Skeletal muscle tissue (tissue), 4 donors: Measurements from ENCODE around the gene WARS2. TPM values are rescaled to one million over a fixed set of nuclear protein-coding genes. Genes with fewer than 3 reads are reported as not detected.

ENCODE experiments used
- H3K27ac ChIP-seq: one replicate; pipeline ENCODE4 v1.7.0; 2013; ENCODE audit warnings: mild to moderate bottlenecking, low read depth, low read length, inconsistent platforms
- H3K27me3 ChIP-seq, 3 donors: one replicate each; pipeline ENCODE4 v1.7.0; 2013; ENCODE audit warnings: low read length in 3 of 3; ENCODE audit not compliant: control insufficient read depth in 3 of 3, insufficient read depth in 3 of 3
- H3K36me3 ChIP-seq, 3 donors: one replicate each; pipeline ENCODE4 v1.7.0; 2013; ENCODE audit warnings: low read length in 3 of 3; ENCODE audit not compliant: control insufficient read depth in 3 of 3, insufficient read depth in 3 of 3
- H3K4me1 ChIP-seq, 3 donors: one replicate each; pipeline ENCODE4 v1.7.0; 2013; ENCODE audit warnings: low read length in 3 of 3, mild to moderate bottlenecking in 3 of 3; ENCODE audit not compliant: control insufficient read depth in 3 of 3, insufficient read depth in 3 of 3
- H3K4me3 ChIP-seq, 3 donors: one replicate each; pipeline ENCODE4 v1.7.0; 2013; ENCODE audit warnings: low read length in 3 of 3
- H3K9ac ChIP-seq, 3 donors: one replicate each; pipeline ENCODE4 v1.7.0; 2013; ENCODE audit warnings: low read length in 3 of 3, mild to moderate bottlenecking in 3 of 3, moderate library complexity in 2 of 3, low read depth in 1 of 3
- H3K9me3 ChIP-seq, 3 donors: one replicate each; pipeline ENCODE4 v1.7.0; 2013; ENCODE audit warnings: low read length in 3 of 3; ENCODE audit not compliant: control insufficient read depth in 3 of 3
- total RNA-seq: library from RNA; depleted of rRNA; stranded (reverse); fragments of >200 nt; gene quantifications from one replicate; pipeline ENCODE4 v1.2.3, GENCODE V29; 2014
- donor health status: Osteomylitis.

The WARS2 gene
- total RNA-seq, 1 donor from 2014 or later, result 25.6 TPM

DNA sequence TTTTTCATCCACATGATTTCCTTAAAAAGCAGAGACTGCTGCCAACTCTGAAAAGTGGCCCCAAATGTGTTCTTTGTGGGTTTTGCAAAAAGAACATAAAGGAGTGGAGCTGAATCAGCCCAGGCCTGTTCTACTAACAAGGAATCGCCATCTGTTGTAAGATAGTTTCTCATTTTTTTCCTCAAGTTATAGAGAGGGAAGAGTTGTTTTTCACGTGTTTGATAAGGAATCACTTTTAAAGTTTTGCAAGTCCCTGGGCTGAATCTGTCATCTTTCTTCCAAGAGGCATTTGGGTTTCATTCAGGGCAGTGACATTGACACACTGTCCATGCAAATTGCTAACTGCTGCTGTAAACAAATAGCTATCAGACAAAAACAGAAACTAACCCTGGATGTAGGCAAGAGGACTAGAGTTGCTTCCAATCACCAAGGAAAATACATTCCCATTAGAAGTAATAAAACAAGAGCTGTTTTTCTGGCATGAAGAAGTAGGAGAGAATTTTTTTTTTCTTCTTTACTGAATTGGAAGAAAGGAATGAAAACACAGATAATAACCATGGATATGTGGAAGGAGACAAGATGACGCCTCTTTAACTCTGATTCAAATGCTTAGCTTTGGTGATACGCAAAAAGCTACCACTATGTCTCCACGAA is 93.5 kb downstream of the WARS2 start:
- Histone ChIP-seq H3K27ac (peak overlapping the region; percentile 21), H3K36me3 (peaks cover 0 to 3% (median 0%) of the 10 kb centered on the region in 3 donors), H3K27me3 (no peaks in the 10 kb centered on the region), H3K4me3 (no peak overlapping the region), H3K9me3 (no peaks in the 10 kb centered on the region), H3K9ac (no peak overlapping the region), H3K4me1 (peaks cover 0 to 5% (median 3%) of the 10 kb centered on the region in 3 donors)

DNA sequence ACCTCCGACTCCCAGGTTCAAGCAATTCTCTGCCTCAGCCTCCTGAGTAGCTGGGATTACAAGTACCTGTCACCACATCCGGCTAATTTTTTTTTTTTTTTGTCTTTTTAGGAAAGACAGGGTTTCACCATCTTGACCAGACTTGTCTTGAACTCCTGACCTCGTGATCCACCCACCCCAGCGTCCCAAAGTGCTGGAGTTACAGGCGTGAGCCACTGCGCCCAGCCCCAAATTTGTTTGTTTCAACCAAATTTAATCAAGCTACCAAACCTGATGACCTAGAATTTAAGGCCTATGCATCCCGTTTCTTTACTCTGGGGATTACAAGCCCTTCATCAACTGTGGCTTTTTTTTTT is 94.0 kb downstream of the WARS2 start:
- Histone ChIP-seq H3K4me3 (no peak overlapping the region), H3K4me1 (peaks cover 0 to 5% (median 3%) of the 10 kb centered on the region in 3 donors), H3K27ac (peak overlapping the region; percentile 21), H3K27me3 (no peaks in the 10 kb centered on the region), H3K9me3 (no peaks in the 10 kb centered on the region), H3K9ac (no peak overlapping the region), H3K36me3 (peaks cover 0 to 3% (median 0%) of the 10 kb centered on the region in 3 donors)

DNA sequence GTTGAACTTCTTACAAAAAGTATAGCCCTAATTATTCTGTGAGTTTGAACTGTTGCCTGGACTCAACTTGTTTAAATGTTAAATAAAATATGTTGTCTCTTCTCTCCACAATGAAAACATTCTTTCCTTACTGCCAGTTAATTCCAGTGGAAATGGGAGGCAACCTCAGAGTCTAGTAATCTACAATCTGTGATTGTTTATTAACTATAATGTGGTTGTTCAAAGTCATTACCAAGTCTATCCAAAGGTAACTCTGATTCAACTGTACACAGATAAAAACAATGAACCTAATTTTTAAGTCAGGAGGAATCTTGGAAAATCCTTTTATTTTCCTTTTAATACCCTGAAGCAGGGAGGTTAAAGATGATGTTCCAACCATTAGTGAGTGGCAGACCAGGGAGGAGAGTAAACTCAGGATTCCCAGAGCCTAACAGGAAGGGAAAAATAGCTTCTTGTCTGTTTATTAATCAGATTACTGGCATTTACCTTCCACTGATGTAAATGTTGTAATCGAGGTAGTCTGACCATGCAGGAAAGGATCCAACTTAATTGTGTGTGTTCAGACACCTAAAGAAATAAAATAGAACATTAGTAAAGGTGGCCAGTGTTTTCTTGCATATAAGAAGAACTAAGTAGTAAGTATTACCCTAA is 95.2 kb downstream of the WARS2 start:
- no peaks in the 10 kb centered on the region for H3K9me3 ChIP-seq
- H3K27me3 ChIP-seq, result no peaks in the 10 kb centered on the region
- H3K4me3 ChIP-seq, result no peak overlapping the region
- peaks cover 0 to 3% (median 2%) of the 10 kb centered on the region in 3 donors for H3K36me3 ChIP-seq
- H3K4me1 ChIP-seq, result peaks cover 0 to 9% (median 3%) of the 10 kb centered on the region in 3 donors
- H3K9ac ChIP-seq, result no peak overlapping the region
- H3K27ac ChIP-seq, result no peak overlapping the region

DNA sequence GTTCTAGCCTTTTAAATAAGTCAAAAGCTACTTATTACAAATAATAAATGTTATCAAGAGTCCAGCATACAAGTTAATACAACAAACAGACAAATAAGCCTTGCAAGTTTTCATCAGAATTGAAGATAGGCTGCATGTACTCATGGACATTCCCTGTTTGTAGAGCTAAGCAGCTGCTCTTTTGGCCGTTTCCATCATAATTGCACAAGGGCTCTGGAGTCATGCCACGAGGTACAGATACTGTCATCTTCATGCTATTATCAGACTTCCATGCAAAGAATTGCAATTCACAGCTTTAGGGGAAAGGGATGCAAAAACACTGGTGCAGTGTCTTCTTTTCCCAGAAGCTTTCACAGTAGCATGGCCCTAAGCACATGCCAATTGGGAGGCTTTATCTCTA is 99.5 kb downstream of the WARS2 start:
- Histone ChIP-seq H3K27ac (no peak overlapping the region), H3K9ac (no peak overlapping the region), H3K9me3 (no peaks in the 10 kb centered on the region), H3K4me3 (no peak overlapping the region), H3K36me3 (peaks cover 0 to 3% (median 3%) of the 10 kb centered on the region in 3 donors), H3K27me3 (no peaks in the 10 kb centered on the region), H3K4me1 (peaks cover 0 to 4% (median 0%) of the 10 kb centered on the region in 3 donors)

DNA sequence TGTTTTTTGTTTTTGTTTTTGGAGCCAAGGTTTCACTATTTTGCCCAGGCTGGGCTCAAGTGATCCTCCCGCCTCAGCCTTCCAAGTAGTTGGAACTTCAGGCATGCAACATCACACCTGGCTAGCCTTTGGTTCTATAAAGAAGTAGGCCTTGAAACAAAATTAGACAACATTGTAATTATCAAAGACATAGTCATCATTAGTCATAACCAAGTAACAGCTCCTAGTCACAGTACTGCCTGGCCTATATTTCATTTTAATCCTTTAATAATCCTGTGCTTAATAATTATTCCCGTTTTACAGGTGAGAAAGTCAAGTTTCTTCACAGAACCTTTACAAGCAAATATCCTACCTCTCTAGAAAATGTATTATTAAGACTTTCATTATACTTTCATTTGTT is 100.0 kb downstream of the WARS2 start:
- Histone ChIP-seq H3K27me3 (no peaks in the 10 kb centered on the region), H3K4me1 (peaks cover 0 to 4% (median 0%) of the 10 kb centered on the region in 3 donors), H3K27ac (no peak overlapping the region), H3K9ac (no peak overlapping the region), H3K9me3 (no peaks in the 10 kb centered on the region), H3K4me3 (no peak overlapping the region), H3K36me3 (peaks cover 0 to 4% (median 3%) of the 10 kb centered on the region in 3 donors)

DNA sequence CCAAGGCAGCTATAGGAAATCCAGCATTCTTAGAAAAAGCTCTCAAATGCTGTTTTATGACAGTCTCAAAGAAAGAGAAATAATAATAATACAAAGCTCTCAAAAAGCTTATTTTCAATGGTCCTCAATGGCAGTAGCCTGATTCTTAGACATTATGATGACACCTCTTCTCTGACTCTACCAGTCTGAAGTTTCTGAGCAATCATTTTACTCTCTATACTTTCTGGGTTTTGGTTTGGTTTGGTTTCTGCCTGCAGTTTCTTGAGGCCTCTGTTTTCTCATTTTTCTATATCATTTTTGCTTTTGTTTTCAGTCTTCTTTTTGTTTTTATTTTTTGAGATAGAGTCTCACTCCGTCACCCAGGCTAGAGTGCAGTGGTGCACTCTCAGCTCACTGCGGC is 102.1 kb downstream of the WARS2 start:
- Histone ChIP-seq H3K9me3 (no peaks in the 10 kb centered on the region), H3K4me3 (no peak overlapping the region), H3K36me3 (peaks cover 0 to 9% (median 8%) of the 10 kb centered on the region in 3 donors), H3K4me1 (peaks cover 0 to 4% (median 0%) of the 10 kb centered on the region in 3 donors), H3K27ac (no peak overlapping the region), H3K27me3 (no peaks in the 10 kb centered on the region), H3K9ac (no peak overlapping the region)

DNA sequence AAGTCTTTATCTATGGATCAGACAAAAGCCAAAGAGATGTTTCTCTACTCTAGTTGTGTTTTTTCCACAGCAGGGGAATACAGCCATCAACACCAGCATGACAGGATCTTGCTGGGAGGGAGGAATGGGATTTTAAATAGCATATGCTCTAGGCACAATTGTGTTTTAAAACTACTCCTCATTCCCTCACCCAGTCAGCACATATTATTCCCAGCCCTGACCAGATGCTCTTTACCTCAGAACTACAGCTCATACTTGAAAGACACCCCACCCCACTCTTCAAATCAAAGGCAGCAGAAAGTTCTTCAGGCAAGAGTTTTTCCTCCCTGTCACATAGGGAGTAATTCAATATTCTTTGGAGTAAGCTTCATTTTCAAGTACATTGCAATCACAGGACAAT is 106.1 kb downstream of the WARS2 start:
- Histone ChIP-seq H3K9me3 (no peaks in the 10 kb centered on the region), H3K4me3 (no peak overlapping the region), H3K27me3 (no peaks in the 10 kb centered on the region), H3K4me1 (no peaks in the 10 kb centered on the region), H3K27ac (no peak overlapping the region), H3K36me3 (peaks cover 0 to 29% (median 19%) of the 10 kb centered on the region in 3 donors), H3K9ac (no peak overlapping the region)

DNA sequence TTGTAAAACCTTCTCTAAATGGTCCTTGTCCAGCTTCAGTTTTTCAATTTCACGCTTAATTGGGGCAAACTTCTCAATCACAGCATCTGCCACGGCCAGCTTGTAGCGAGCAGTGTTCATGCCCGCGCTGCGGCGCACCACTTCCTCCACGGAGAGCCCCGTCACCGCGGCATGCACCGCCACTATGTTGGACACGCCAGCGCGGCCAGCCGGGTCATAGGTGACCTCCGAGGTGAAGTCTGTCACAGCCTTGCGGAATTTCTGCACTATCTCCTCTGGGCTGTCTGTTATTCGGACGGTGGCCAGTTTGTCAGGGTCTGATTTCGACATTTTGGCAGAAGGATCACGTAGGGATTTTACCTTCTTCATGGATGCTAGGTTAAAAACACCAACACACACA is 107.5 kb downstream of the WARS2 start:
- peaks cover 0 to 31% (median 19%) of the 10 kb centered on the region in 3 donors for H3K36me3 ChIP-seq
- H3K9me3 ChIP-seq, result no peaks in the 10 kb centered on the region
- H3K4me3 ChIP-seq, result no peak overlapping the region
- no peaks in the 10 kb centered on the region for H3K4me1 ChIP-seq
- no peaks in the 10 kb centered on the region for H3K27me3 ChIP-seq
- H3K27ac ChIP-seq, result no peak overlapping the region
- H3K9ac ChIP-seq, result no peak overlapping the region

DNA sequence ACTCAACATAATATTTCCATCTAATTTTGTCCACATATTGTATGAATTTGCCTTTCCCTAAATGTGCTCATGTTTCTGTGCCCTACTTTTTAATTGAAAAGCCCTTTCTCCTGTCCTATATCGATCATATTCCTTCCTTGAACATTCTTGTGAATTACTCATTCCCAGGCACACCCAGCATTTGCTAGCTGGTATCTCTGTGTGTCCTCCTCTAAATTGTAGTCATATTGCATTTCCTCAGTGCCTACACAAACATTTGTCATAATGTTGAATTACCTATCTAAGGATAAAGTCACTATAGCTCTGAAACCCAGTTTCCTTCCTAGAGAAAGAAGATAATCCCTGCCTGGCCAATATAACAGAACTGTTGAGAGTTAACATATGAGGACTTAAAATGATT is 112.7 kb downstream of the WARS2 start:
- Histone ChIP-seq H3K36me3 (peaks cover 0 to 18% (median 5%) of the 10 kb centered on the region in 3 donors), H3K27me3 (no peaks in the 10 kb centered on the region), H3K4me3 (no peak overlapping the region), H3K27ac (no peak overlapping the region), H3K4me1 (no peaks in the 10 kb centered on the region), H3K9me3 (no peaks in the 10 kb centered on the region), H3K9ac (no peak overlapping the region)

DNA sequence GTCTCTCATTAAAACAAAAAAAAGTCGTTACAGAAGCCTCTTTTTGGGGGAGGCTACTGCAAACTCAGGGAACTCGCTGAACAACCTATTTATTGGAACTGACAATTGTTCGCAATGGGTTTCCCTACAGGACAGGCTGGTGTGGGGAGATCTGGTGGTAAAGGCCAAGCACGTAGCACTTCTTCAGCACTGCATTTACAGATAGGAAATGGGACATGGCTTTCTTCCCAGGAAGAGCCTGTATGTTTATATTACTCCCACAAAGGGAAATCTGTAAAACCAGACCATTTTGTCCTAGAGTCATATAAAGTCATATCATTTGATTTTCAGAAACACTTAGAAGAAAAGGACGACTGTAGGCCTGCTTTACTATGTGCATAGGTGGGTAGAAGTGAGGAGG is 113.5 kb downstream of the WARS2 start:
- Histone ChIP-seq H3K36me3 (peaks cover 0 to 18% (median 0%) of the 10 kb centered on the region in 3 donors), H3K4me1 (no peaks in the 10 kb centered on the region), H3K27ac (no peak overlapping the region), H3K9ac (no peak overlapping the region), H3K4me3 (no peak overlapping the region), H3K27me3 (no peaks in the 10 kb centered on the region), H3K9me3 (no peaks in the 10 kb centered on the region)
